Right ventricle myocardium superior (tissue), 1 donor: ENCODE data around the gene CTNNA2. TPM values are rescaled to one million over a fixed set of nuclear protein-coding genes. Genes with fewer than 3 reads are reported as not detected.

Experiments used
- ATAC-seq: fragments of 200-7000 bp; cut with Tn5 transposase; one replicate; pipeline ENCODE4 v1.9.1; 2020; ENCODE audit warnings: mild to moderate bottlenecking; ENCODE audit not compliant: poor library complexity
- DNase-seq: peaks from one replicate; pipeline ENCODE4 v3.0.0-alpha.2; 2020
- intact Hi-C: fragments of 100-400 bp; cut with DNase I; formaldehyde crosslinking; loops from one replicate; pipeline ENCODE4 v1.11.2; 2022
- total RNA-seq: library from RNA; stranded (reverse); fragmentation: NEBNext Ultra II Directional; extraction: Animal tissue kit (Norgen Biotek cat#: 25700); gene quantifications from one replicate; pipeline ENCODE4 v1.2.1, GENCODE V29; 2021
- donor health status: DM: no; HTN: yes; CAD: no; lungs with severe emphysema.

CTNNA2 gene
- total RNA-seq, 1 donor from 2014 or later = not detected

- intact Hi-C loops = no loop called here
- ATAC-seq = no peak
- DNase-seq = no peak
These were observed 732.2 kb downstream of the CTNNA2 start for GRCh38 chr2:80244905-80245584.

- intact Hi-C loops = no loop called here
- ATAC-seq (no peak), DNase-seq (no peak)
These were observed 733.7 kb downstream of the CTNNA2 start for GRCh38 chr2:80246534-80246933.

- DNase-seq = no peak
- ATAC-seq = no peak
- intact Hi-C loops = no loop called here
These were observed 734.5 kb downstream of the CTNNA2 start for GRCh38 chr2:80247339-80247738.

GRCh38 chr2:80248146-80248545 lies 735.3 kb downstream of the CTNNA2 start:
- DNase-seq (no peak), ATAC-seq (no peak)
- intact Hi-C loops = no loop called here

GRCh38 chr2:80252294-80252986 lies 739.6 kb downstream of the CTNNA2 start:
- DNase-seq = no peak
- ATAC-seq = no peak

GRCh38 chr2:80255918-80256781 lies 743.3 kb downstream of the CTNNA2 start:
- DNase-seq (no peak), ATAC-seq (no peak)
- intact Hi-C loops = no loop called here

More at GRCh38 chr2:80252294-80252986, 739.6 kb downstream of the CTNNA2 start:
- intact Hi-C loops = no loop called here

- intact Hi-C loops = no loop called here
- no peak for DNase-seq
- no peak for ATAC-seq
These were observed 743.9 kb downstream of the CTNNA2 start for GRCh38 chr2:80256782-80257167.

GRCh38 chr2:80257450-80257849 lies 744.6 kb downstream of the CTNNA2 start:
- DNase-seq (no peak), ATAC-seq (no peak)
- intact Hi-C loops = no loop called here

- DNase-seq = no peak
- ATAC-seq = no peak
- intact Hi-C loops = no loop called here
These were observed 745.5 kb downstream of the CTNNA2 start for GRCh38 chr2:80258341-80258740.

GRCh38 chr2:80258793-80259192 lies 745.9 kb downstream of the CTNNA2 start:
- no peak for ATAC-seq
- intact Hi-C loops = no loop called here
- DNase-seq = no peak

- peak; percentile 60 for ATAC-seq
- no peak for DNase-seq
- intact Hi-C loops = no loop called here
These were observed 746.4 kb downstream of the CTNNA2 start for GRCh38 chr2:80259292-80259691.

GRCh38 chr2:80266231-80266630 lies 753.4 kb downstream of the CTNNA2 start:
- intact Hi-C loops = no loop called here
- ATAC-seq = no peak
- no peak for DNase-seq

- intact Hi-C loops = no loop called here
- DNase-seq (no peak), ATAC-seq (no peak)
These were observed 757.0 kb downstream of the CTNNA2 start for GRCh38 chr2:80269806-80270205.

- ATAC-seq = no peak
- no peak for DNase-seq
- intact Hi-C loops = no loop called here
These were observed 767.7 kb downstream of the CTNNA2 start for GRCh38 chr2:80280598-80280997.

GRCh38 chr2:80281049-80281448 lies 768.2 kb downstream of the CTNNA2 start:
- no peak for DNase-seq
- intact Hi-C loops = no loop called here
- ATAC-seq = no peak

- DNase-seq (no peak), ATAC-seq (peak; percentile 81)
- intact Hi-C loops = no loop called here
These were observed 775.7 kb downstream of the CTNNA2 start for GRCh38 chr2:80288576-80288975.

GRCh38 chr2:80291656-80292055 lies 778.8 kb downstream of the CTNNA2 start:
- ATAC-seq (no peak), DNase-seq (no peak)
- intact Hi-C loops = no loop called here

GRCh38 chr2:80292474-80292873 lies 779.6 kb downstream of the CTNNA2 start:
- DNase-seq (no peak), ATAC-seq (no peak)
- intact Hi-C loops = no loop called here

GRCh38 chr2:80293039-80293438 lies 780.2 kb downstream of the CTNNA2 start:
- ATAC-seq (no peak), DNase-seq (no peak)
- intact Hi-C loops = no loop called here

- intact Hi-C loops = no loop called here
- ATAC-seq (no peak), DNase-seq (no peak)
These were observed 786.1 kb downstream of the CTNNA2 start for GRCh38 chr2:80298954-80299353.
